ENCODE results near the gene CHCHD6.

DNA sequence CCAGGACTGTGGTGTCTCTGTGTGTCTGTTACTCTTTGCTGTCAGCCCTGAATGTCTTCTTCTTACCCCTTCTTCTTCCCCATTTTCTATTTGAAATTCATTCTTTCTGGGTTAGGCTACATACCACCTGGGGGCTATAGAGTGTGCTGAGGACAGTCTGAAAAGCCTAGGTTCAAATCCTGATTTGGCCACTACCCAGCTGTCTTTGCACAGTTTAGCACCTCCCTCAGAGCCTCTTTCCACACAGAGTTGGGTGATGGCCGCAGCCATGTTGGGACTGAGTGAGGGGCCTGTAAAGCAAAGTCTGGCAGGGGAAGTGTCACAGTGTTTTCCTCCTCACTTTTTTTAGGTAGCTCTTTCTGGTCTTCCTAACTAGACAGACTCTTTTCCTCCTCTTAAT lies 113.7 kb downstream of the CHCHD6 start:
- TF ChIP-seq, protein P1, sequence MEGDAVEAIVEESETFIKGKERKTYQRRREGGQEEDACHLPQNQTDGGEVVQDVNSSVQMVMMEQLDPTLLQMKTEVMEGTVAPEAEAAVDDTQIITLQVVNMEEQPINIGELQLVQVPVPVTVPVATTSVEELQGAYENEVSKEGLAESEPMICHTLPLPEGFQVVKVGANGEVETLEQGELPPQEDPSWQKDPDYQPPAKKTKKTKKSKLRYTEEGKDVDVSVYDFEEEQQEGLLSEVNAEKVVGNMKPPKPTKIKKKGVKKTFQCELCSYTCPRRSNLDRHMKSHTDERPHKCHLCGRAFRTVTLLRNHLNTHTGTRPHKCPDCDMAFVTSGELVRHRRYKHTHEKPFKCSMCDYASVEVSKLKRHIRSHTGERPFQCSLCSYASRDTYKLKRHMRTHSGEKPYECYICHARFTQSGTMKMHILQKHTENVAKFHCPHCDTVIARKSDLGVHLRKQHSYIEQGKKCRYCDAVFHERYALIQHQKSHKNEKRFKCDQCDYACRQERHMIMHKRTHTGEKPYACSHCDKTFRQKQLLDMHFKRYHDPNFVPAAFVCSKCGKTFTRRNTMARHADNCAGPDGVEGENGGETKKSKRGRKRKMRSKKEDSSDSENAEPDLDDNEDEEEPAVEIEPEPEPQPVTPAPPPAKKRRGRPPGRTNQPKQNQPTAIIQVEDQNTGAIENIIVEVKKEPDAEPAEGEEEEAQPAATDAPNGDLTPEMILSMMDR (IDR thresholded peaks at IDR 0.05) = no peak
- TF ChIP-seq ZFX (IDR thresholded peaks at IDR 0.05; ENCODE audit: borderline replicate concordance) = no peak
